ENCODE data around the gene PPP1R13B.
"Not testable (repeated sequence)": the region's sequence is repeated elsewhere in the genome, so short reads cannot be mapped to it uniquely, and the experiment has no call there.

PPP1R13B gene

DNA sequence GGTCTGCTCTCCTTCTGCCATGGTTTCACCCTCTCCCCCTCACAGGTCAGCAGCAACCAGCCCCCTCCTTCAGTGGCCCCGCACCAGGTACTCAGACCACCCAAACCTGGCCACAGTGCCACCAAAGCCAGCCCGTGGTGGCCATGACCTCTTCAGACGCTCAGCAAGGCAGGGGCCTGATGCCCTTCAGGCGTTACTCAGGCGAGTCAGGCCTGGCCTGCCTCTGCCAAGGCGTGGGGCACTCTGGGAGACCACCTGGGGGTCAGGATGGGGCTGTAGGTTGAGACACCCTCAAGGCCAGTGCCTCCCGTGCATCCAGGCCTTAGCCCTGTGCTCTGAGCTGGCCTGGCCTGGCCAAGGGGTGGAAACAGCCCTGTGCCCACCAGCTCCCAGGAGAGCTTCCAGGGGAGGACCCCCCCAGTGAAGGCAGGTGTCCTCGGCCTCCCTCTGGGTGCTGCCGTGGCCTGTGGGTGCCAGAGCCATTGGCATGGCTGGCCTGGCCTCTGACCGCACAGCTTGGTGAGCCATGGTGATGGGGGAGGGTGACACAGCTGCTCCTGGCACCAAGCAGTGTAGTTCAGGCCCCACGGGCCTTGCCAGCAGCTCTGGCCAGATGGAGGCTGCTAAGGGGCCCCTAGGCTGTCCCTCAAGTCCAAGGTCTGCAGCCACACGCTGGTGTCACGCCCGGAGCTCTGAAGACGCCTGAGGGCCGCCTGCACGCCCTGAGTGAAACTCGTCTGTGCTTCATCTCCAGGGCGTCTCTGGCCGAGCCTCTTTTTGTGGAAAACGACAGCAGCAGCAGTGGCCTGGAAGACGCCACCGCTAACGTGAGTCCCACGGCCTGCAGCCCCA is 147.2 kb downstream of the PPP1R13B start:
- DNase-seq (ENCODE audit: low read depth in 2 of 2) = no peak

DNA sequence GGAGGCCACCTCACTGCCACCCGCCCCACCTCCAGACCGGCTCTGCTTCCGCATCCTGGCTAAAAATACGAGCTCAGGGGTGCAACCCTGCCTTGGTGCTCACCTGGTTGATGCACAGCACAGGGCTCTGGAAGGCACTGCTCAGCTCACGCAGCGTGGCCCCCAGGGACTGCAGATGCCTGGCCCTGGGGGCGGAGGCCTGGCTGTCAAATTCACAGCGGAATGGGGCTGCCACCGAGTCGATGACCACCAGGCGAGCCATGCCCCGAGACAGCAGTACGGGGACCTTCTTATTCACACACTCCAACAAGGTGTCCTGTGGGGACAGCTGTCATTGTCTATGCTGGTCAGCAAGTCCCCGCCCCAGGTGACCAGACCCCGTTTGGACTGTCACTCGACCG is 148.1 kb downstream of the PPP1R13B start:
- DNase-seq (ENCODE audit: low read depth in 2 of 2) = no peak

DNA sequence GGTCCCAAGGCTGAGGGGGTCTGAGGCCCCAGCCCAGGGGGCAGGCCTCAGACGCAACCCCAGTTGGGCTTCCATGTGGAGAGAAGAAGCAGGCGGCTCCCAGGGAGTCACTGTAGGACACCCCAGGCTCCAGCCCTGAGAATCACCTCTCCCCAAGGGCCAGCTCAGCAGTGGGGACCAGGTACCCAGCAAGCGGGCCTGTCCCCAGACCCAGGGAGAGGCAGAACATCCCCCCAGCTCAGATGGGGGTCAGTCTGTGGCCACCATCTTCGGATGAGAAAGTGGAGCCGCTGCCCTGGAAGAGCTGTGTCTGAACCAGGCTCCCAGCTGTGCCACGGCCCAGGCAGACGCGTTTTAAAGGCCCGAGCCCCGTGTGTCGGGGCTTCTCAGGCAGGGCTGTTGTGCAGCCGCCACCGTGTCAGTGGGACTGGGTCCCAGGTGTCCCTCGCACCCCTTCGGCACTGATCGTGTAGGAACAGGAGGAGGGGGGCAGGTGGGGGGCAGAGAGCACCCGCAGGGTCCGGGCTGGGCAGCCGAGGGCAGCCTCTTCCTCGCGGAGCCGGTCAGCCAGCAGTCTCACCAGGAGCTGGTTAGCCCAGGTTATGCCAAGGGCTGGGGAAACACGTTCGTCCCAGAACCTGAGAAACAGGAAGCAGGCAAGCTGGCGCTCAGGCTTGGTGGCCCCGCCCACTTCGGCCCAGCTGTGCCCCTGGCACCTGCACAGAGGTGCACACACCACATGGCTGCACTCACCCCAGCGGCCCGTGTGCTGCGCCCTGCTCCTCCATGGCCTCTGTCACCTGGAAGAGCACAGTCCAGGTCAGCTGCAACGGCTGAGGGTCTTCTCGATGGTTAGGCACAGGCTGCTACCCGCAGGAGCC is 148.8 kb downstream of the PPP1R13B start:
- no peak for DNase-seq (ENCODE audit: low read depth in 2 of 2)

DNA sequence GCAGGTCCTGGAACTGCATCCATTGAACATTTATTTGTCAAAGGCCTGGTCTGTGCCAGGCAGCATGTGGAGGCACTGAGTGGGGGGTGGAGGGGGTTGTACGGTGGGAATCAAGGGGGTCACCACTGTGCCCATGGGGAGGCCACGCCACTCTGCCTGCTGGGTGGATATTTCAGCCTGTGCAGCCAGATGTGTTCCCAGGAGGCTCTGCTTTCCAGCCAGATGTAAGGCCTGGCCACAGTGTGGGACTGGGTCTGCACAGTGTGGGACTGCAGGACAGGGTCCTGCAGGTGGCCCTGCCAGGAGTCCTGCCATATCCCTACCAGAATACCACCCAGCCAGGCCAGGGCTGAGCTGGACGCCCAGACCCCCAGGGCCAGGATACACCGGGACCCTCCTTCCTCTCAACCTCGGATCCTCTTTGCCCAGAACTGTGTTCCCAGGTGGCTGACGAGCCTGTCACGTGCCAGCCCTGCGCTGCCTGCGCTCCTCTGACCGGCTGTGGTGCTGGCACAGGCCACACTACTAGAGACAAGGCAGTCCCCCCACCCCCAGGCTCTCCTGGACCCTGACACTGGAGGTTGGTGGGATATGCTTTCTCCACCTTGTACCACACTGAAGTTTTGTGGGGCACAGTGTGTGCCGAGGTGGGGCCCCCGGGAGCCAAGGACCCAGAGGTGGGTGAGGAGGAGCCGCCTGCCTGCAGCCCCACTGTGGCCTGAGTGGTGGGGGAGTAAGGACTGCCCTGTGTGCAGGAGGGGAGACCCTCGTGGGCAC is 149.6 kb downstream of the PPP1R13B start:
- no peak for DNase-seq (ENCODE audit: low read depth in 2 of 2)

DNA sequence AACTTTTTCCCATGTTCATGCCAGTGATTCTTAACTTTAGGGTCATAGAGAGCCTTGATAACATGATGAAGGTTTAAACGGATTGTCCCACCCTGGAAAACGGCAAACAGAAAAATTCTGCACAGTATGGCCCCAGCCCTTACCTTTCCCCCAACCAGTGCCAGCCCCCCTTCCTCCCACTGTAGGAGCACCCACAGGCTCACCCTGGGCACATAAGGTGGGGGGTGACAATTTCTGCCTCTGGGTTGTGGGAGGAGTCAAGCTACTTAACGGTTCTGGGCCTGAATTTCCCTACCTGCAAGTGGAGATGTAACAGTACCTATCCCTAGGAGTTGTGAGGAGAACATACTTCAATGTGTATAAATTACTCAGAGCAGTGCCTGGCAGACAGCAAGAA is 150.2 kb downstream of the PPP1R13B start:
- no peak for DNase-seq (ENCODE audit: low read depth in 2 of 2)

DNA sequence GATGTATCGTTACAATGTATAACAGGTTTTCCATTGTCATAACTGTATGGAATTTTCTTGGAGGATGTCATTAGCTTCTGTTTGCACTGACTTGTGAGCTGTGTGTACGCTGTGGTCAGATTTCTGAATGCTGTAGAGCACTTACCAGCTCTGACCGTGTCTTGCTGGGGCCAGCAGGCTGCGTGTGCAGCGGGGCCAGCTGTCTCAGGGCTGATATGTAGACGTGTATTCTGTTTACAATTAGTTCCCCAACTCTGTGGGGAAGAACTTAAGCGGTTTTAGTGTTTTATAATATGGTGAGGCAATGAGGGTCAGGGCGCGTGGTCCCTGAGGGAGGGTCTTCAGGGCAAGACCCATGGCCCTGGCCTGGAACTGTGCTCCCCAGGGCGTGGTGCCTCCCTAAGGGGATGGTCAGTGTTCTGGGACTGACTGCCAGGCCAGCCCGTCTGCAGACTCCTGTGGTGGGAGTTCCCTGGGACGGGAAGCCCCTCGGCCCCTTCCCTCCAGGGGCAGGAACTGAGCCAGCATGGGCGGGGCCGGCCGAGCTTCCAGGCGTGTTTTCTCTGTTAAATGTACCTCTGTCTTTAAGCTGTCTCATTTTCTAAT is 150.8 kb downstream of the PPP1R13B start:
- no peak for DNase-seq (ENCODE audit: low read depth in 2 of 2)

DNA sequence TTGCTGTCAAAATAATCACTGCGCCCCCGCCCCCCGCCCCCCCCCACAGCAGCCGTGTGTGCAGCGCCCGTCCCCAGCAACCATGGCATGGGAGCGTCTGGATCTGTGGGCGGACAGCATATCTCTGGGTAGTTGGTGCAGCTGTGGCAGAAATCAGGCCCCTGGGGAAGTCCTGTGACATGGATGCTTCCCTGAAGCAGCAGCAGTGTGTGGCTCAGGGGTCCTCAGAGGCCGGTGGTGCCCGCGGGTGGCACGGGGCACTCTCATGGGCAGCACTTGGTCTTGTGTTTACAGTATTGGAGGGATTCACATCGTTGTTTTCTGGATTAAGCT is 151.3 kb downstream of the PPP1R13B start:
- DNase-seq (ENCODE audit: low read depth in 2 of 2) = no peak

DNA sequence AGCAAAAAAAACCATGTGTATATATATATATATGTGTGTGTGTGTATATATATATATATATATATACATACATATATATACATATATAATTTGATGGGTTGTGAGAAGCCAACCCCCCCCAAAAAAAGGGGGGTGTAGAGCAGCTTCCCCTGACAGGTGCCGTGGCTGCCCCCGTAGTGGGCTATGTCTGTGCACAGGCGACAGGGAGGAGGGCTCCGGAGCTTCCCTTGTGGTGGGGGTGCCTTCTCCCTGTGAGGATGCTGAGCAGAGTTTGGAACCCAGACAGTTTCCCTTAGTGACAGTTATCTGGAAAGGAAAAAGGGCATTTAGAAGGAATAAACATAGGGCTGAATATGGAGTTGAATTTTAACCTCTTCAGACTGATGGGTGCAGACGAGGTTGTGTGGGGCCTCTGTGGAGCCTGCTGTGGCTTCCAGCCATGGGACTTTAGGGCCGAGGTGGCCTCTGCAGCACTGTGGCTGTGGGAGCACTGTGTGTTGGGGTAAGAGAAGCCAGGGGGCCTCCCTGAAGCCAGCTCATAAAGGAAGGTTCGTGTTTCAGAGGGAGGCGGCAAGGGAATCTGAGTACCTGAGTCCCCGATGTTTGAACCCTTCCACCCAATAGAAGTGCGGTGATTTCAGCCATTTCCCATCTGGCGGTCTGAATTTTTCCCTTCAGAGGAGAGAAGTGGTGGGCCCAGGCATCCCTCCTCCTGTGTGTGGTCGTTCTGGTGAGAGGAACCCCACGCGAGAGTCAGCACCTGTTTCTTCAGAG is 151.9 kb downstream of the PPP1R13B start:
- no peak for DNase-seq (ENCODE audit: low read depth in 2 of 2)

DNA sequence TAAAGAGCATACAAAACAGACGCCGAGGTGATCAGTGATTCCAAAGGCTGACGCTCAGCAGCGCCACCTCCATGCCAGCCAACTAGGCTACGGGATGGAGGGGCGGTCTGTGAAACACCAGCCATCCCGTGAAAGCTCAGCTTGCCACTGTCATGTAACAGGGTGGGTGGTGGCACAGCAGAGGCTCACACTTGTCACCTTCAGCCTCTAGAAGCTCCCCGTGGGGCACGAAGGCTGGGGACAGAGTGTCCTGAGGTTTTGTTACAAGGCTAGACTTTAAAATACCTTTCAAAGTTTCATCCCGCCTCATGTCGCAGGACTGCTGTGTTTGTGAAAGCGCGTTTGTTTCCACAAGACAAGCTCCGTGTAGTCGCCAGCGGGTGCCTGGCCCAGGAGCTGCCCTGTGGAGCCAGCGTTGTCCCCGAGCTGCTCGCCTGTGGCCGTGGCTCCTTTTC is 152.8 kb downstream of the PPP1R13B start:
- DNase-seq (ENCODE audit: low read depth in 2 of 2) = no peak

DNA sequence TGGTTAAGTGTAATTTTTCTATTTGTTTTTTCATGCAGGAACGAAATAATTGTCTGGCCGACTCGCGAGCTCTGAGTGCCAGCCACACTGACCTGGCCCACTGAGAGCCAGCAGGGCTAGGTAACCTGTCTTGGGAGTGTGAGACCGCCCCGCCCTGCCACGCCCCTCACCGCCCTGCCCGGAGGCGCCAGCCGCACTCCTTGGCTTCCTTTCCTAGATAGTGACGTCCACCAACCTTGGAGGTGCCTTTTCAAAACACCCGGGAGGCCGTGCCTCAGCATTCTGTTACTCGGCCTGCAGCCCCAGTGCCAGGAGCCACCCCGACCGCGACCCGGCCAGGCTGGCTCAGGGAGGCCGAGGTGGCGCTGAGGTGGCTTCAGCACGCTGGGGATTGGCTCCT is 153.9 kb downstream of the PPP1R13B start:
- DNase-seq (ENCODE audit: low read depth in 2 of 2) = no peak

DNA sequence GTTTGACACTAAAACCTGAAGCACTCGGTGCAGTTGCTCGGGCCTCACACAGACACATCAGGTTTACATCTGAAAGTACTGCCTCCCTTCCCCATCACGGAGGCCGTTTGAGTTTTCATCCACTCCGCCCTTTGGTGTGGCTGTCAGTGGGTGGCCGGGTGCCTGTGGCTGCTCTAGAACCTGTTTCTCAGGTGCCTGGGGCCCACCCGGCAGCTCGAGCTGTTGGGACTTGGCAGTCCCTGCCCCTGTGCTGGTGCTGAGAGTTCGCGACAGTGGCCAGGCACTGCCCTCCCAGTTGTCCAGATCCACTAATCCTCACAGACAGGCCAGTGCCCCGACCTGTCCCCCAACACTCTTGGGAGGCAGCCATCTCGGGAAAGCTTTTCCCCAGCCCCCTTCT is 154.5 kb downstream of the PPP1R13B start:
- DNase-seq (ENCODE audit: low read depth in 2 of 2) = no peak

DNA sequence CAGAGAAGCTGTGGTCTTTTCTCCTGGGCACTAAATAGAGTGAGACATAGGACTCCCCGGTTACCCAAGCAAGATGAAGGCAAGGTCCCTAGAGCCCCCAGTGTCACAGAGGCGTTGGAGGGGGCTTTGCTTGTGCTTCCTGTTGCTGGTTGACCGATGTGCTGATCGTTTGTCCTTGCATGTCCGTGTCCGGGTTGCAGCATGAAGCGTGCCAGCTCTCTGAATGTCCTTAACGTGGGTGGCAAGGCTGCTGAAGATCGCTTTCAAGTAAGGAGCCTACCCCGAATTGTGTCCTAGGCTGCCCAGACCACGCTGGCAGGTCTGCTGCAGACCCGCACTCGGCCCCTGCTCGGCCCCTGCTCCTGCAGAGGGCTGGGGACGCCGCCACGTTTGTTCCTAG is 155.2 kb downstream of the PPP1R13B start:
- DNase-seq (ENCODE audit: low read depth in 2 of 2) = no peak

DNA sequence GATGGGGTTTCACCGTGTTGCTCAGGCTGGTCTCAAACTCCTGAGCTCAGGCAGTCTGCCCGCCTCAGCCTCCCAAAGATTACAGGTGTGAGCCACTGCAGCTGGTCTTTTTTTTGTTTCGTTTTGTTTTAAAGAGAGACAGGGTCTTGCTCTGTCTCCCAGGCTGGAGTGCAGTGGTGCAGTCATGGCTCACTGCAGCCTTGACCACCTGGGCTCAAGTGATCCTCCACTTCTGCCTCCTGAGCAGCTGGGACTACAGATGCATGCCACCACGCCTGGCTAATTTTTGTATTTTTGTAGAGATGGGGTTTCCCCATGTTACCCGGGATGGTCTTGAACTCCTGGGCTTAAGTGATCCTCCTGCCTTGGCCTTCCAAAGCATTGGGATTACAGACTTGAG is 155.7 kb downstream of the PPP1R13B start:
- not testable (repeated sequence) for DNase-seq (ENCODE audit: low read depth in 2 of 2)

DNA sequence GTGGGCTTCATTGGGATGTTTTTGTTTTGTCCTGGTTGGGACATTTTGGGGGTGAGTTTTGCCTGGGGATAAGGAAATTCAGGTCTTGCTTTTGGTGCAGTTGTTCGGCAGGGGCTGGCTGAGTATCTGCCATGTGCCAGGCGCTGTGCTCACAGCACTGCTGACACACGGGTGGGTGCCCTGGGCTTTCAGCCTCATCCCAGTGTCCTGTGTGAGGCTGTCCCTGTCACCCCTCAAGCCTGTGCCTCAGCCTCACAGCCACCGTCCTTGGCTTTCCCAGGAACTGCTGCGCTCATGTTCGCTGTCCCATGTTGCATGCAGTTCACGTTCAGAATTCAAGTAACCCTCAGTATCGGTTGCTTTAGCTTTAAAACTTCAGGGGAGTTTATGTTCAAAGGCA is 157.0 kb downstream of the PPP1R13B start:
- DNase-seq (ENCODE audit: low read depth in 2 of 2) = no peak

DNA sequence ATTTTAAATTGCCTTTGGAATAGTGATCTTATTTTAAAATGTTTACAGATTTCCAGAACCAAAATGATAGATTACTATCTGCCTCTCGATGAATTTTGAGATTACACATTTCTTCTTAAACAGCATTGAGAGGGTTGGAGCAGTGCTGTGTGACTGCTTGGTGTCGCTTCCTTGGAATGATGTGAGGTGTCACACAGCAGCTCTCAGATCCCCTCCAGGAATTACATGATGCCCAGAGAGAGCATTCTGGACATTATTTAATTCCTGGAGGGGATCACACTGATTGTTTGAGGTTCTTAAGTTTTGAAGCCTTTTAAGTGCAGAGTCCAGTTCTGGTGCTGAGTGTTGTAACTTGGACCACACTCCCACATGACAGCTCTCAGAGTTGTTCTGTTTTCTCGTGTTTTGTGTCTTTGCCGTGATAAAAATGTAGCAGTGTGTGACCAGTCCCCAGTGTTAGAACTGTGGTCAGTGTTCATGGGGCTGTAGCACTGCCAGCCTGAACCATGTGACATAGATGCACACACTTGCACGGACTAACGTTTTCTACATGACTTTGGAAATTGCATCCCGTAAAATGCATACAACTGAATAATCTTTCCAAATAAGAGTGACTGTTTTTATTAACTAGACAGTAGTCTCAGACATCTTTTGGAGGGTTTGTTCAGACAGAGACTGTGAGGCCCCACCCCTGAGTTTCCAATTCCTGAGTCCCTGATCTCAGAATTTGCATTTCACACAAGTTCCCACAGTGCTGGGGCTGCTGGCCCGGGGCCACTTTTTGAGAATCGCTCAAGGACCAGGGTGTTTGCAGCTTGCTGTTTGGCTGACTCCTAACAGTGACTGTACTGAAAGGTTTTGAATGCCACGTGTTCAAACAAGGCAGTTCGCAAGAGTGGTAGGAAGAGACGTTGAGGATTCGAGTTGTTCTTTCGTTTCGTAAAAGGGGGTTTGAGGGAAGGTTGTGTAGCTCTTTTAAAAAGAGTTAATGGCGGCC is 158.2 kb downstream of the PPP1R13B start:
- no peak for DNase-seq (ENCODE audit: low read depth in 2 of 2)

DNA sequence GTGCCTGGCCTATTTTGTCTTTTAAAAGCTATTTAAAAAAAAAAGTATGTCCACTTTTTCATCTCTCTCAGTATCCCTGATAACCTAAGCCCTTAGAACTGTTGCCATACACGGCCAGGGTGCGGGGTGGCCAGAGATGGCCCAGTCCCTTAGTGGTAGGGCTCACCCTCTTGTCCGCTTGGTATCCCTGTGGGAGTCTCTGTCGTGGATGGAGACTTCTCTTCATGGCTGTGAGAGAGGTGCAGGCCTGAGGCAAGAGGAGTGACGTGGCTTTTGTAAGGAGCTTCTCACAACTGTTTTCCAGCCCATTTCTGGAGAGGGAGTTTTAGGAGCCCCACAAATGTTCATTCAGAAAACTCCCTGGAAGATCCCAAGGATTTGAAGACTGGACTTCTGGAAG is 158.9 kb downstream of the PPP1R13B start:
- no peak for DNase-seq (ENCODE audit: low read depth in 2 of 2)

DNA sequence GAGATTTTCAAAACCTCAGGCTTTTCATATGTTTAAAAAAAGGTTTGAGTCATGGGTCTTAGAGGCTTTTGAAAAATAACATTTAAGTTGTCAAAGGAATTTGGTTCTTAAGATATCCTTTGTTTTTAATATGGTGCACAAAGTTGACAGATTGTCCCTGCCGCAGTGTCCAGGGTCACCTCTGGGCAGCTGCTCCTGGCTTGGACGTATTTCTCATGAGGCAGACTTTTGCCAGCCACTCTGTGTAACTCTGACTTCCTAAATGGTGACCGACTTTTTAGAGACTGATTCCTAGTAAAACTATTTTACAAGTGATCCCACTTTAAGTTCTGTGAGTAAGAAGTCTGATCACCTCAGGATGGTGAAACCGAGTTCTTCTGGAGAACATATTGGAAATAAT is 159.7 kb downstream of the PPP1R13B start:
- DNase-seq (ENCODE audit: low read depth in 2 of 2) = no peak

DNA sequence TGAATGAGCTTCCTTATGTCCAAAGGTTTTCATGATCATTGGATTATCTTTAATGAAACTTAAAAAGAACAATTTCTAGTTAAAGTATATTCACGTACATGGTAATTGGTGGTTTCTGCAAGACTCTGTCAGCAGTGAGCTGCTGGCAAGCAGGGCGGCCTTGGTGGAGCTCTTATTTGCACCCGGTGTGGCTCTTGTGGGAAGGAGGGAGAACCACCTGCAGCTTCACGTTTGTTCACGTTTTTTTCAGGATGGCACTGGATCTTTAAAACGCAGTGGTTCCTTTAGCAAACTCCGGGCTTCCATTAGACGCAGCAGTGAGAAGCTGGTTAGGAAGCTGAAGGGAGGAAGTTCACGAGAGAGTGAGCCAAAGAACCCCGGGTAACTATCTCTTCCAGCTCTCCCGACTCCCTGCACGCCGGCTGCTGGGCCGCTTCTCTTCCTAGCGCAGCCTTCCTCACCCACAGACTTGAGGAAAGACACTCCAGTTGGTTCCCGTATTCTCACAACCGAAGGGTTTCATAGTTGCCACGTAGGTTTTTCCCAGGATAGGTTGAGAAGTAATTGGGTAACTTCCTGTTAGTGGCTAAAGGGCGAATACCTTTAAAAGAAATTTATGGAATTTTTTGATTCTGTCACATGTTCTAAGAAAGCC is 160.4 kb downstream of the PPP1R13B start:
- no peak for DNase-seq (ENCODE audit: low read depth in 2 of 2)
